Neural cell (in vitro differentiated cells): ENCODE data around the gene COMMD9. TPM values are rescaled to one million over a fixed set of nuclear protein-coding genes. Genes with fewer than 3 reads are reported as not detected.

Experiments
- H2AFZ ChIP-seq: fragments of 200-600, 300-800 bp; sonication (generic), shearing (Covaris generic); 2 replicates; pipeline ENCODE4 v1.6.0; 2014; ENCODE audit warnings: low read depth, mild to moderate bottlenecking, antibody characterized with exemption, low read length, moderate library complexity
- H3F3A ChIP-seq: fragments of 200-600 bp; shearing (Covaris generic); 2 replicates; pipeline ENCODE4 v1.6.1; 2016; ENCODE audit warnings: mild to moderate bottlenecking, moderate library complexity, mixed read lengths, antibody characterized with exemption, low read length; ENCODE audit not compliant: insufficient read depth, poor library complexity, severe bottlenecking
- H3K27ac ChIP-seq: fragments of 200-600, 300-800 bp; sonication (generic), shearing (Covaris generic); 2 replicates; pipeline ENCODE4 v1.5.1; 2014; ENCODE audit warnings: mild to moderate bottlenecking, low read length, moderate library complexity
- H3K27me3 ChIP-seq: fragments of 300-800, 200-600 bp; sonication (generic), shearing (Covaris generic); 2 replicates; pipeline ENCODE4 v1.6.0; 2014; ENCODE audit warnings: mild to moderate bottlenecking, low read depth, low read length, moderate library complexity; ENCODE audit not compliant: insufficient read depth
- H3K36me3 ChIP-seq: fragments of 300-800, 200-600 bp; sonication (generic), shearing (Covaris generic); 2 replicates; pipeline ENCODE4 v1.5.1; 2014; ENCODE audit warnings: mild to moderate bottlenecking, antibody characterized with exemption, low read length, moderate library complexity; ENCODE audit not compliant: insufficient read depth
- H3K4me2 ChIP-seq: fragments of 300-800, 200-600 bp; sonication (generic), shearing (Covaris generic); 2 replicates; pipeline ENCODE4 v1.6.0; 2014; ENCODE audit warnings: mild to moderate bottlenecking, low read length
- H3K4me3 ChIP-seq: fragments of 300-800, 200-600 bp; sonication (generic), shearing (Covaris generic); 2 replicates; pipeline ENCODE4 v1.5.1; 2014; ENCODE audit warnings: mild to moderate bottlenecking, low read length, moderate library complexity
- H3K79me2 ChIP-seq: fragments of 200-600 bp; shearing (Covaris generic); replicated peaks from 2 replicates; pipeline ENCODE4 v1.6.0; 2014; ENCODE audit warnings: mild to moderate bottlenecking, low read length, moderate library complexity; ENCODE audit not compliant: insufficient read depth
- H3K9ac ChIP-seq: fragments of 300-800, 200-600 bp; sonication (generic), shearing (Covaris generic); 2 replicates; pipeline ENCODE4 v1.6.1; 2016; ENCODE audit warnings: mild to moderate bottlenecking, low read length, mixed read lengths
- H3K9me2 ChIP-seq: fragments of 200-600 bp; shearing (Covaris generic); 2 replicates; pipeline ENCODE4 v1.6.1; 2016; ENCODE audit warnings: mild to moderate bottlenecking, low read length, mixed read lengths; ENCODE audit not compliant: insufficient read depth
- H3K9me3 ChIP-seq: fragments of 200-600, 300-800 bp; sonication (generic), shearing (Covaris generic); 2 replicates; pipeline ENCODE4 v1.6.1; 2016; ENCODE audit warnings: mild to moderate bottlenecking, mixed run types, low read length, moderate library complexity, mixed read lengths
- H4K20me1 ChIP-seq: fragments of 200-600 bp; shearing (Covaris generic); 2 replicates; pipeline ENCODE4 v1.6.1; 2016; ENCODE audit warnings: mild to moderate bottlenecking, mixed run types; ENCODE audit not compliant: insufficient read depth
- CTCF ChIP-seq: fragments of 450-650 bp; IDR thresholded peaks from 2 replicates; pipeline ENCODE4 v1.5.1; 2014; ENCODE audit warnings: antibody characterized with exemption, mild to moderate bottlenecking, moderate library complexity; ENCODE audit not compliant: poor library complexity, severe bottlenecking
- EP300 ChIP-seq: fragments of 450-650 bp; conservative IDR thresholded peaks from 2 replicates; pipeline ENCODE4 v1.6.1; 2014; ENCODE audit warnings: antibody characterized with exemption, mild to moderate bottlenecking, moderate library complexity; ENCODE audit not compliant: poor library complexity, severe bottlenecking
- EZH2 ChIP-seq: fragments of 200-600, 300-800 bp; shearing (Covaris generic), sonication (generic); IDR thresholded peaks from 2 replicates; pipeline ENCODE4 v1.6.1; 2014; ENCODE audit warnings: antibody characterized with exemption, low read length, borderline replicate concordance, mild to moderate bottlenecking; ENCODE audit not compliant: insufficient read depth, poor library complexity, severe bottlenecking
- MXI1 ChIP-seq: fragments of 450-650 bp; conservative IDR thresholded peaks from 2 replicates; pipeline ENCODE4 v1.6.1; 2014; ENCODE audit warnings: antibody characterized with exemption, mild to moderate bottlenecking; ENCODE audit not compliant: poor library complexity, severe bottlenecking
- POLR2AphosphoS5 ChIP-seq: IDR thresholded peaks from 2 replicates; pipeline ENCODE4 v1.6.1; 2012
- RAD21 ChIP-seq: fragments of 450-650 bp; conservative IDR thresholded peaks from 2 replicates; pipeline ENCODE4 v1.6.1; 2014; ENCODE audit warnings: antibody characterized with exemption, mild to moderate bottlenecking, moderate library complexity
- SMC3 ChIP-seq: fragments of 450-650 bp; conservative IDR thresholded peaks from 2 replicates; pipeline ENCODE4 v1.6.1; 2014; ENCODE audit warnings: antibody characterized with exemption, mild to moderate bottlenecking, moderate library complexity; ENCODE audit not compliant: poor library complexity
- TAF1 ChIP-seq: IDR thresholded peaks from 2 replicates; pipeline ENCODE4 v1.6.1; 2012; ENCODE audit warnings: low read depth
- polyA plus RNA-seq: library from polyadenylated mRNA; depleted of rRNA; stranded (reverse); fragments of >200 nt; gene quantifications from 2 replicates; pipeline ENCODE4 v1.2.3, GENCODE V29; 2014
- TF ChIP-seq, protein P1 (sequence below): IDR thresholded peaks from 2 replicates; pipeline ENCODE4 v1.6.1; 2012; ENCODE audit warnings: borderline replicate concordance

Gene COMMD9
- polyA plus RNA-seq, 1 donor from 2014 or later, result 119 TPM

DNA sequence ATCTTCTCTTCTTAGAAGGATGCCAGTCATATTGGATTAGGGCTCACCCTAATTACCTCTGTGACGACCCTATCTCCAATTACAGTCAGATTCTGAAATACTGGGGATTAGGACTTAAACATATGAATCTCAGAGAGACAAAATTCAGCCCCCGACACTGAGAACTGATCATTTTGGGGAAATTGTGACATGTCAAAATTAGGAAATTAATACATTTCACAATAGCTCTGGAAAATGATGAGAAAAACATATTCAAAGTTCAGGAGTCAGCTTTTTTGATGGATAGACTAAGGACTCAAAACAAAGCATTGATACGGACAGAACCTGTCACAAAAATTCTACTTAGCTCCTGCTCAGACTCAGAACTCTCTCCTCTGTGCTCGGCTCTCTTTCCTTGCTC, 40.8 kb downstream of the COMMD9 start:
- Histone ChIP-seq H3K4me2 (no peak overlapping the region), H3K27me3 (no peaks in the 10 kb centered on the region), H3K9ac (no peak overlapping the region), H3K4me3 (no peak overlapping the region), H3K36me3 (no peaks in the 10 kb centered on the region), H3K79me2 (no peaks in the 10 kb centered on the region), H3K9me3 (peaks cover 4% of the 10 kb centered on the region), H3F3A (no peaks in the 10 kb centered on the region), H2AFZ (no peak overlapping the region), H3K9me2 (no peaks in the 10 kb centered on the region), H3K27ac (no peak overlapping the region), H4K20me1 (no peaks in the 10 kb centered on the region)
- no peak for TF ChIP-seq POLR2AphosphoS5

DNA sequence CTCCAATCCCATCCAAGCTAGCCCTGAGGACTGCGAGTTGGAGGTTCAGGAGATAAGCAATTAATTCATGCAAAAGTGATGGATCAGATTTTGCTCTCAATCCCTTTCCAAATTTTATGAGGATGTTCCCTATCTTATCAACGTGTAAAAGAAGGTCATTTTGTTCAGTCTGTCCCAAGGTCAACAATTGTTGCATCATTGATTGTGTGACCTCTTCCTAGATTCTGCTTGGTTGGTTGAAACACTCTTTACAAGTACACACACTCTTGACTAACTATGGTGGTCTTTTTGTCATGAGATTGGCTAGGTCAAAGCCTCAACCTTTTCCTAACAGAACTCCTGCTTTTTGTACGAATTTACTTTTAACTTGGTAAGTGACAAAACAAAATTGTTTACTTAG, 41.7 kb downstream of the COMMD9 start:
- Histone ChIP-seq H3K27ac (no peak overlapping the region), H3K4me2 (no peak overlapping the region), H3K36me3 (no peaks in the 10 kb centered on the region), H3K27me3 (no peaks in the 10 kb centered on the region), H3K9ac (no peak overlapping the region), H3K4me3 (no peak overlapping the region), H3F3A (no peaks in the 10 kb centered on the region), H4K20me1 (no peaks in the 10 kb centered on the region), H3K9me3 (peaks cover 4% of the 10 kb centered on the region), H3K9me2 (no peaks in the 10 kb centered on the region), H2AFZ (no peak overlapping the region), H3K79me2 (no peaks in the 10 kb centered on the region)
- TF ChIP-seq EP300, result no peak
- TF ChIP-seq RAD21, result no peak
- TF ChIP-seq EZH2, result no peak
- TF ChIP-seq TAF1, result no peak
- TF ChIP-seq, protein P1, sequence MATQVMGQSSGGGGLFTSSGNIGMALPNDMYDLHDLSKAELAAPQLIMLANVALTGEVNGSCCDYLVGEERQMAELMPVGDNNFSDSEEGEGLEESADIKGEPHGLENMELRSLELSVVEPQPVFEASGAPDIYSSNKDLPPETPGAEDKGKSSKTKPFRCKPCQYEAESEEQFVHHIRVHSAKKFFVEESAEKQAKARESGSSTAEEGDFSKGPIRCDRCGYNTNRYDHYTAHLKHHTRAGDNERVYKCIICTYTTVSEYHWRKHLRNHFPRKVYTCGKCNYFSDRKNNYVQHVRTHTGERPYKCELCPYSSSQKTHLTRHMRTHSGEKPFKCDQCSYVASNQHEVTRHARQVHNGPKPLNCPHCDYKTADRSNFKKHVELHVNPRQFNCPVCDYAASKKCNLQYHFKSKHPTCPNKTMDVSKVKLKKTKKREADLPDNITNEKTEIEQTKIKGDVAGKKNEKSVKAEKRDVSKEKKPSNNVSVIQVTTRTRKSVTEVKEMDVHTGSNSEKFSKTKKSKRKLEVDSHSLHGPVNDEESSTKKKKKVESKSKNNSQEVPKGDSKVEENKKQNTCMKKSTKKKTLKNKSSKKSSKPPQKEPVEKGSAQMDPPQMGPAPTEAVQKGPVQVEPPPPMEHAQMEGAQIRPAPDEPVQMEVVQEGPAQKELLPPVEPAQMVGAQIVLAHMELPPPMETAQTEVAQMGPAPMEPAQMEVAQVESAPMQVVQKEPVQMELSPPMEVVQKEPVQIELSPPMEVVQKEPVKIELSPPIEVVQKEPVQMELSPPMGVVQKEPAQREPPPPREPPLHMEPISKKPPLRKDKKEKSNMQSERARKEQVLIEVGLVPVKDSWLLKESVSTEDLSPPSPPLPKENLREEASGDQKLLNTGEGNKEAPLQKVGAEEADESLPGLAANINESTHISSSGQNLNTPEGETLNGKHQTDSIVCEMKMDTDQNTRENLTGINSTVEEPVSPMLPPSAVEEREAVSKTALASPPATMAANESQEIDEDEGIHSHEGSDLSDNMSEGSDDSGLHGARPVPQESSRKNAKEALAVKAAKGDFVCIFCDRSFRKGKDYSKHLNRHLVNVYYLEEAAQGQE, result no peak
- TF ChIP-seq CTCF, result no peak
- TF ChIP-seq SMC3, result no peak
- no peak for TF ChIP-seq MXI1
- no peak for TF ChIP-seq POLR2AphosphoS5

DNA sequence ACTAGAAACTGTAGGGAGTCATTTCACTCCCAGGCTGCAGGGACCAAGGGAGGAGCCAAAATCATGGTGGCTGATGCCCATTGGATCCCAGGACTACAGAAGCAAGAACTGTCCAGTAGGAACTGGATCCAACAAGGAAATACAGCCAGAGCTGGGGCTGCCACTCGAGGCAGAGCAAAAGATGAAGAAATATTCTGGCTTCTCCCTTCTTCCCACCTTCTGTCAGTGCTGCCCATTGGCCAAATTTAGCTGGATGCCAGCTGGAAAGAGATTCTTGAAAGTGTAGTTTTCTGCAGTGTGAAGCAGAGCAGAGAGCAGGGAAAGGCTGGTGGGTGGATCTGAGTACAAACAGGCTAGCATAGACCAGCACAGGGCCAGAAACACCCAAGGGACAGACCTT, 45.6 kb downstream of the COMMD9 start:
- Histone ChIP-seq H3K4me3 (no peak overlapping the region), H2AFZ (no peak overlapping the region), H3K79me2 (no peaks in the 10 kb centered on the region), H3K27ac (no peak overlapping the region), H3K9ac (no peak overlapping the region), H3K27me3 (no peaks in the 10 kb centered on the region), H3K9me2 (no peaks in the 10 kb centered on the region), H3K9me3 (peaks cover 4% of the 10 kb centered on the region), H4K20me1 (no peaks in the 10 kb centered on the region), H3F3A (no peaks in the 10 kb centered on the region), H3K4me2 (no peak overlapping the region), H3K36me3 (no peaks in the 10 kb centered on the region)
- TF ChIP-seq EZH2, result no peak
- TF ChIP-seq RAD21, result no peak
- no peak for TF ChIP-seq EP300
- TF ChIP-seq TAF1, result no peak
- no peak for TF ChIP-seq MXI1
- TF ChIP-seq CTCF, result no peak
- no peak for TF ChIP-seq SMC3
- TF ChIP-seq POLR2AphosphoS5, result no peak
- TF ChIP-seq, protein P1, result no peak
